Measurements from ENCODE around the gene SPATS2L.

The SPATS2L gene

DNA sequence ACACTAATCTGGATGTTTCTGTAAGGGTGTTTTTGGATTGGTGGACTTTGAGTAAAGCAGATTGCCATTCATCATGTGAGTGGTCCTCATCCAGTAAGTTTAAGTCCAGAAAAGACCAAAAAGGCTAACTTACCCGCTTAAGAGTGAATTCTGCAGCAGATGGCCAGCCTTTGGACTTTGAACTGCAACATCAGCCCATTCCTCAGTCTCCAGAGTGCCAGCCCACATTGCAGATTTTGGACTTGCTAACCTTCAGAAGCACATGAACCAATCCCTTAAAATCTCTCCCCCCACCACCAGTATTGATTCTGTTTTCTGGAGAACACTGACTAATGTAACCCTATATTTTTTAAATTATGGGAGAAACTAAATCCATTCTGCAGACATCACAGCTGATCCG lies 30.0 kb upstream of the SPATS2L start:
- ChIA-PET POLR2A (no interaction called here), CTCF (interaction anchor here (0.6 kb wide), 1 partner anchor 1713 kb away, joined by 4 read pairs; no protein-coding TSS in a partner anchor)
- Histone ChIP-seq H3K9me3 (ENCODE audit: control insufficient read depth, insufficient read depth, low read depth, low read length) (no peaks in the 10 kb centered on the region), H3K4me1 (ENCODE audit: control insufficient read depth, insufficient read depth, low read length) (no peaks in the 10 kb centered on the region), H3K4me3 (ENCODE audit: low read depth, low read length) (no peak overlapping the region), H3K27ac (ENCODE audit: extremely low read depth, low read depth, low read length) (no peak overlapping the region), H3K36me3 (ENCODE audit: control insufficient read depth in 2 of 2, insufficient read depth in 1 of 2, low read length in 2 of 2) (no peaks in the 10 kb centered on the region)
- no peak for TF ChIP-seq ZNF558 (tag by site-specific recombination; IDR thresholded peaks at IDR 0.05)
- TF ChIP-seq, protein P1, sequence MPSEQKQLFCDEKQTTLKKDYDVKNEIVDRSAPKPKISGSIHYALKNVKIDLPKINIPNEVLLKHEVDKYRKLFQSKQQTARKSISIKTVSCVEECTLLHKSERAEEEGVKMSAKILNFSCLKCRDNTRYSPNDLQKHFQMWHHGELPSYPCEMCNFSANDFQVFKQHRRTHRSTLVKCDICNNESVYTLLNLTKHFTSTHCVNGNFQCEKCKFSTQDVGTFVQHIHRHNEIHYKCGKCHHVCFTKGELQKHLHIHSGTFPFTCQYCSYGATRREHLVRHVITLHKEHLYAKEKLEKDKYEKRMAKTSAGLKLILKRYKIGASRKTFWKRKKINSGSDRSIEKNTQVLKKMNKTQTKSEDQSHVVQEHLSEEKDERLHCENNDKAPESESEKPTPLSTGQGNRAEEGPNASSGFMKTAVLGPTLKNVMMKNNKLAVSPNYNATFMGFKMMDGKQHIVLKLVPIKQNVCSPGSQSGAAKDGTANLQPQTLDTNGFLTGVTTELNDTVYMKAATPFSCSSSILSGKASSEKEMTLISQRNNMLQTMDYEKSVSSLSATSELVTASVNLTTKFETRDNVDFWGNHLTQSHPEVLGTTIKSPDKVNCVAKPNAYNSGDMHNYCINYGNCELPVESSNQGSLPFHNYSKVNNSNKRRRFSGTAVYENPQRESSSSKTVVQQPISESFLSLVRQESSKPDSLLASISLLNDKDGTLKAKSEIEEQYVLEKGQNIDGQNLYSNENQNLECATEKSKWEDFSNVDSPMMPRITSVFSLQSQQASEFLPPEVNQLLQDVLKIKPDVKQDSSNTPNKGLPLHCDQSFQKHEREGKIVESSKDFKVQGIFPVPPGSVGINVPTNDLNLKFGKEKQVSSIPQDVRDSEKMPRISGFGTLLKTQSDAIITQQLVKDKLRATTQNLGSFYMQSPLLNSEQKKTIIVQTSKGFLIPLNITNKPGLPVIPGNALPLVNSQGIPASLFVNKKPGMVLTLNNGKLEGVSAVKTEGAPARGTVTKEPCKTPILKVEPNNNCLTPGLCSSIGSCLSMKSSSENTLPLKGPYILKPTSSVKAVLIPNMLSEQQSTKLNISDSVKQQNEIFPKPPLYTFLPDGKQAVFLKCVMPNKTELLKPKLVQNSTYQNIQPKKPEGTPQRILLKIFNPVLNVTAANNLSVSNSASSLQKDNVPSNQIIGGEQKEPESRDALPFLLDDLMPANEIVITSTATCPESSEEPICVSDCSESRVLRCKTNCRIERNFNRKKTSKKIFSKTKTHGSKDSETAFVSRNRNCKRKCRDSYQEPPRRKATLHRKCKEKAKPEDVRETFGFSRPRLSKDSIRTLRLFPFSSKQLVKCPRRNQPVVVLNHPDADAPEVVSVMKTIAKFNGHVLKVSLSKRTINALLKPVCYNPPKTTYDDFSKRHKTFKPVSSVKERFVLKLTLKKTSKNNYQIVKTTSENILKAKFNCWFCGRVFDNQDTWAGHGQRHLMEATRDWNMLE (tag by site-specific recombination; conservative IDR thresholded peaks at IDR 0.05; ENCODE audit: low read depth), result no peak
- TF ChIP-seq, protein P2, sequence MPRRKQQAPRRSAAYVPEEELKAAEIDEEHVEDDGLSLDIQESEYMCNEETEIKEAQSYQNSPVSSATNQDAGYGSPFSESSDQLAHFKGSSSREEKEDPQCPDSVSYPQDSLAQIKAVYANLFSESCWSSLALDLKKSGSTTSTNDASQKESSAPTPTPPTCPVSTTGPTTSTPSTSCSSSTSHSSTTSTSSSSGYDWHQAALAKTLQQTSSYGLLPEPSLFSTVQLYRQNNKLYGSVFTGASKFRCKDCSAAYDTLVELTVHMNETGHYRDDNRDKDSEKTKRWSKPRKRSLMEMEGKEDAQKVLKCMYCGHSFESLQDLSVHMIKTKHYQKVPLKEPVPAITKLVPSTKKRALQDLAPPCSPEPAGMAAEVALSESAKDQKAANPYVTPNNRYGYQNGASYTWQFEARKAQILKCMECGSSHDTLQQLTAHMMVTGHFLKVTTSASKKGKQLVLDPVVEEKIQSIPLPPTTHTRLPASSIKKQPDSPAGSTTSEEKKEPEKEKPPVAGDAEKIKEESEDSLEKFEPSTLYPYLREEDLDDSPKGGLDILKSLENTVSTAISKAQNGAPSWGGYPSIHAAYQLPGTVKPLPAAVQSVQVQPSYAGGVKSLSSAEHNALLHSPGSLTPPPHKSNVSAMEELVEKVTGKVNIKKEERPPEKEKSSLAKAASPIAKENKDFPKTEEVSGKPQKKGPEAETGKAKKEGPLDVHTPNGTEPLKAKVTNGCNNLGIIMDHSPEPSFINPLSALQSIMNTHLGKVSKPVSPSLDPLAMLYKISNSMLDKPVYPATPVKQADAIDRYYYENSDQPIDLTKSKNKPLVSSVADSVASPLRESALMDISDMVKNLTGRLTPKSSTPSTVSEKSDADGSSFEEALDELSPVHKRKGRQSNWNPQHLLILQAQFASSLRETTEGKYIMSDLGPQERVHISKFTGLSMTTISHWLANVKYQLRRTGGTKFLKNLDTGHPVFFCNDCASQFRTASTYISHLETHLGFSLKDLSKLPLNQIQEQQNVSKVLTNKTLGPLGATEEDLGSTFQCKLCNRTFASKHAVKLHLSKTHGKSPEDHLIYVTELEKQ (tag by site-specific recombination; IDR thresholded peaks at IDR 0.05; ENCODE audit: borderline replicate concordance), result no peak
- TF ChIP-seq, protein P3, sequence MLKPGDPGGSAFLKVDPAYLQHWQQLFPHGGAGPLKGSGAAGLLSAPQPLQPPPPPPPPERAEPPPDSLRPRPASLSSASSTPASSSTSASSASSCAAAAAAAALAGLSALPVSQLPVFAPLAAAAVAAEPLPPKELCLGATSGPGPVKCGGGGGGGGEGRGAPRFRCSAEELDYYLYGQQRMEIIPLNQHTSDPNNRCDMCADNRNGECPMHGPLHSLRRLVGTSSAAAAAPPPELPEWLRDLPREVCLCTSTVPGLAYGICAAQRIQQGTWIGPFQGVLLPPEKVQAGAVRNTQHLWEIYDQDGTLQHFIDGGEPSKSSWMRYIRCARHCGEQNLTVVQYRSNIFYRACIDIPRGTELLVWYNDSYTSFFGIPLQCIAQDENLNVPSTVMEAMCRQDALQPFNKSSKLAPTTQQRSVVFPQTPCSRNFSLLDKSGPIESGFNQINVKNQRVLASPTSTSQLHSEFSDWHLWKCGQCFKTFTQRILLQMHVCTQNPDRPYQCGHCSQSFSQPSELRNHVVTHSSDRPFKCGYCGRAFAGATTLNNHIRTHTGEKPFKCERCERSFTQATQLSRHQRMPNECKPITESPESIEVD (tag by site-specific recombination; IDR thresholded peaks at IDR 0.05), result no peak
- TF ChIP-seq ZNF768 (tag by site-specific recombination; IDR thresholded peaks at IDR 0.05), result no peak

DNA sequence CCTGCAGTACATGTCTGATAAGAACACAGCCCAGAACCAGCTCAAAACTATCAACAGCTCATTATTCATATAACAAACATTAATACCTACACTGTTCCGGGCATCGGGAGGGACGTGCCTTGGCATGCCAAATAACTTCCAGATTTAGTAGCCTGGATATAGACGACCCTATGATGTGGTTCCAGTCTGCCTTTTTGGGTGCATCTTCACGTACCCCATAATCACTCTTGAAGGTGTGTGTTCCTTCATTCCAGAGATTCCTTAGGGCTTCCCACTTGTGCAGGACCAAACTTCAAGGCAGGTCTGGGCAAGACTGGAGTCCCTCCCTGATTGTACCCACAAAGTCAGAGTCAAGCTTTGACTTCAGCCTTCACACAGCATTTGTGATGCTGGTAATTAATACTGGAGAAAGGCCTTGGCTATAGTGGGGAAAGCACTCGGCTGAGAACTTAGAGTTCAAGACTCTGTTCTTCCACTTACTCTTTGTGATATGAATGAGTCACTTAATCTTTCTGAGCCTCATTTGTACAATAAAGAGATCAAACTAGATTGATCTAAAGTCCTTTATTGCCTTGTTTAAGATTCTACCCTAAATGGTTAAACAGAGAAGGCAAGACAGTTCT lies 27.7 kb upstream of the SPATS2L start:
- ChIA-PET POLR2A (no interaction called here), CTCF (interaction anchor here (0.6 kb wide), 1 partner anchor 208 kb away, joined by 3 read pairs; no protein-coding TSS in a partner anchor)
- Histone ChIP-seq H3K9me3 (ENCODE audit: control insufficient read depth, insufficient read depth, low read depth, low read length) (no peaks in the 10 kb centered on the region), H3K27ac (ENCODE audit: extremely low read depth, low read depth, low read length) (no peak overlapping the region), H3K4me3 (ENCODE audit: low read depth, low read length) (no peak overlapping the region), H3K36me3 (ENCODE audit: control insufficient read depth in 2 of 2, insufficient read depth in 1 of 2, low read length in 2 of 2) (no peaks in the 10 kb centered on the region), H3K4me1 (ENCODE audit: control insufficient read depth, insufficient read depth, low read length) (no peaks in the 10 kb centered on the region)
- no peak for TF ChIP-seq ZNF423 (tag by site-specific recombination; IDR thresholded peaks at IDR 0.05)
- no peak for TF ChIP-seq ZNF140 (tag by site-specific recombination; IDR thresholded peaks at IDR 0.05)
- no peak for TF ChIP-seq ZNF830 (tag by site-specific recombination; IDR thresholded peaks at IDR 0.05; ENCODE audit: low read depth)
- TF ChIP-seq ZNF596 (tag by site-specific recombination; IDR thresholded peaks at IDR 0.05), result no peak
- TF ChIP-seq, protein P4, sequence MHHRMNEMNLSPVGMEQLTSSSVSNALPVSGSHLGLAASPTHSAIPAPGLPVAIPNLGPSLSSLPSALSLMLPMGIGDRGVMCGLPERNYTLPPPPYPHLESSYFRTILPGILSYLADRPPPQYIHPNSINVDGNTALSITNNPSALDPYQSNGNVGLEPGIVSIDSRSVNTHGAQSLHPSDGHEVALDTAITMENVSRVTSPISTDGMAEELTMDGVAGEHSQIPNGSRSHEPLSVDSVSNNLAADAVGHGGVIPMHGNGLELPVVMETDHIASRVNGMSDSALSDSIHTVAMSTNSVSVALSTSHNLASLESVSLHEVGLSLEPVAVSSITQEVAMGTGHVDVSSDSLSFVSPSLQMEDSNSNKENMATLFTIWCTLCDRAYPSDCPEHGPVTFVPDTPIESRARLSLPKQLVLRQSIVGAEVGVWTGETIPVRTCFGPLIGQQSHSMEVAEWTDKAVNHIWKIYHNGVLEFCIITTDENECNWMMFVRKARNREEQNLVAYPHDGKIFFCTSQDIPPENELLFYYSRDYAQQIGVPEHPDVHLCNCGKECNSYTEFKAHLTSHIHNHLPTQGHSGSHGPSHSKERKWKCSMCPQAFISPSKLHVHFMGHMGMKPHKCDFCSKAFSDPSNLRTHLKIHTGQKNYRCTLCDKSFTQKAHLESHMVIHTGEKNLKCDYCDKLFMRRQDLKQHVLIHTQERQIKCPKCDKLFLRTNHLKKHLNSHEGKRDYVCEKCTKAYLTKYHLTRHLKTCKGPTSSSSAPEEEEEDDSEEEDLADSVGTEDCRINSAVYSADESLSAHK (tag by site-specific recombination; IDR thresholded peaks at IDR 0.05), result no peak
- TF ChIP-seq GLI2 (tag by site-specific recombination; IDR thresholded peaks at IDR 0.05; ENCODE audit: borderline replicate concordance, low read depth), result no peak
- TF ChIP-seq ZNF248 (tag by site-specific recombination; IDR thresholded peaks at IDR 0.05), result no peak

Data from HEK293 (cell line).